Activated CD8-positive, alpha-beta T cell treated with anti-CD3 and anti-CD28 coated beads for 36 hours (primary cell): ENCODE measurements around the gene RNF217. TPM values are rescaled to one million over a fixed set of nuclear protein-coding genes. Genes with fewer than 3 reads are reported as not detected.

ENCODE experiments used
- ATAC-seq: fragments of 200-7000 bp; cut with Tn5 transposase; one replicate; pipeline ENCODE4 v1.10.0; 2021; ENCODE audit warnings: mild to moderate bottlenecking, moderate library complexity
- CTCF ChIA-PET: fragments of 350-600 bp; sonication (Branson Sonifier 250); formaldehyde crosslinking; loops from one replicate; lab custom pipeline; 2021; ENCODE audit warnings: antibody characterized with exemption; lab: Charles Lee
- POLR2A ChIA-PET: fragments of 350-600 bp; sonication (Branson Sonifier 250); formaldehyde crosslinking; loops from one replicate; lab custom pipeline; 2021; ENCODE audit warnings: antibody characterized with exemption; lab: Charles Lee
- DNase-seq: peaks from one replicate; pipeline ENCODE4 v3.0.0-alpha.2; 2020
- H3K27ac Mint-ChIP-seq: one replicate; pipeline ENCODE4 v1.8.0; 2021; ENCODE audit warnings: mild to moderate bottlenecking, mixed read lengths
- H3K27me3 Mint-ChIP-seq: one replicate; pipeline ENCODE4 v1.8.0; 2021; ENCODE audit warnings: mixed read lengths
- H3K36me3 Mint-ChIP-seq: one replicate; pipeline ENCODE4 v1.8.0; 2021; ENCODE audit warnings: low read depth, mixed read lengths
- H3K4me1 Mint-ChIP-seq: one replicate; pipeline ENCODE4 v1.8.0; 2021; ENCODE audit warnings: low read depth, mixed read lengths
- H3K4me3 Mint-ChIP-seq: one replicate; pipeline ENCODE4 v1.8.0; 2021; ENCODE audit warnings: mild to moderate bottlenecking, moderate library complexity, mixed read lengths
- H3K9me3 Mint-ChIP-seq: one replicate; pipeline ENCODE4 v1.8.0; 2021; ENCODE audit warnings: mixed read lengths
- intact Hi-C: fragments of 100-400 bp; cut with micrococcal nuclease; formaldehyde crosslinking; loops from one replicate; pipeline ENCODE4 v1.10.0; 2022
- total RNA-seq, 2 experiments: library from RNA; stranded (reverse); gene quantifications; one replicate each; pipeline ENCODE4 v1.2.3, GENCODE V29; 2021
- TF ChIP-seq, protein P1 (sequence below): fragments of 200-600 bp; IDR thresholded peaks from one replicate; pipeline ENCODE4 v1.8.0; 2022; ENCODE audit warnings: antibody characterized with exemption, mild to moderate bottlenecking

The RNF217 gene
- total RNA-seq, 2 experiments from 2014 or later = 0.07 to 0.09 TPM

DNA sequence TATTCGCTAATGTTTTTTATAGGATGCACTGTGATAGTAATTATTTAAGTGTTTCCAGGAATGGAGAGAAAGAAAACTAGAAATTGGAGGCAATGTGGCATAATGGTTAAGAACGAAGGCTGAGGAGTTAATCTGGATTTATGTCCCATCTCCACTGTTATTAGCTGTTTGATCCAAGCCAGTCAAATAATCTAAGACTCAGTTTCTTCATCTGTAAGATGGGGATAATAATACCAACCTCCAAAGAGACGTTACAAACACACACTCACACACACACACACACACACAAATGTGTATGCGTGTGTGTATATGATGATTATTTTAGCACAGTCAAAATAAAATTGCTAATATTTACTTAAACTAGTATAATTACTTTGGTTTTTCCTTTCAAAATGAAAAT is 154.5 kb downstream of the RNF217 start:
- peaks cover 6% of the 10 kb centered on the region for H3K9me3 Mint-ChIP-seq
- ChIA-PET POLR2A (no interaction called here), CTCF (interaction anchor here (0.9 kb wide), 1 partner anchor 1314 kb away, joined by 3 read pairs; no protein-coding TSS in a partner anchor)
- TF ChIP-seq, protein P1, sequence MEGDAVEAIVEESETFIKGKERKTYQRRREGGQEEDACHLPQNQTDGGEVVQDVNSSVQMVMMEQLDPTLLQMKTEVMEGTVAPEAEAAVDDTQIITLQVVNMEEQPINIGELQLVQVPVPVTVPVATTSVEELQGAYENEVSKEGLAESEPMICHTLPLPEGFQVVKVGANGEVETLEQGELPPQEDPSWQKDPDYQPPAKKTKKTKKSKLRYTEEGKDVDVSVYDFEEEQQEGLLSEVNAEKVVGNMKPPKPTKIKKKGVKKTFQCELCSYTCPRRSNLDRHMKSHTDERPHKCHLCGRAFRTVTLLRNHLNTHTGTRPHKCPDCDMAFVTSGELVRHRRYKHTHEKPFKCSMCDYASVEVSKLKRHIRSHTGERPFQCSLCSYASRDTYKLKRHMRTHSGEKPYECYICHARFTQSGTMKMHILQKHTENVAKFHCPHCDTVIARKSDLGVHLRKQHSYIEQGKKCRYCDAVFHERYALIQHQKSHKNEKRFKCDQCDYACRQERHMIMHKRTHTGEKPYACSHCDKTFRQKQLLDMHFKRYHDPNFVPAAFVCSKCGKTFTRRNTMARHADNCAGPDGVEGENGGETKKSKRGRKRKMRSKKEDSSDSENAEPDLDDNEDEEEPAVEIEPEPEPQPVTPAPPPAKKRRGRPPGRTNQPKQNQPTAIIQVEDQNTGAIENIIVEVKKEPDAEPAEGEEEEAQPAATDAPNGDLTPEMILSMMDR = no peak
- no peak overlapping the region for H3K27ac Mint-ChIP-seq
- no peak for ATAC-seq
- no peaks in the 10 kb centered on the region for H3K36me3 Mint-ChIP-seq
- no peak for DNase-seq
- peaks cover 1% of the 10 kb centered on the region for H3K27me3 Mint-ChIP-seq
- intact Hi-C loops = no loop called here
- H3K4me1 Mint-ChIP-seq = no peaks in the 10 kb centered on the region
- no peak overlapping the region for H3K4me3 Mint-ChIP-seq

DNA sequence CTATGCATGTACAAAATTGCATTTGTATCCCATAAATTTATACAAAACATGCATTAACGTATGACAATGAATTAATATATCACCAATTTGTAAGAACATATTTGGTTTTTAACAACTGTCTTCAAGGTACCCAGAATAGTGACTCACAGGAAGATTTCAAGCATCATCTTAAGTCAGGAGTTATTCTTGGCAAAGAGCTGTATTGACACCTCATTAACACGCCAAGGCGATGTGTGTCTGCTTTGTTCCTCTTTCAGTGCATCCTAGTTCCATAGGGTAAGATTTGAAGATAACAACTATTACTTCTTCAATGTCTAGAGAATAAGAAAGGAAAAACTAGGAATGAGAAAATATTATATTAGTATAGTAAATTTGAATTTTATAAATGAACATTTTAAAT is 155.6 kb downstream of the RNF217 start:
- intact Hi-C loops = no loop called here
- DNase-seq (no peak), ATAC-seq (no peak)
- TF ChIP-seq, protein P1 = no peak
- CTCF ChIA-PET = interaction anchor here (1.2 kb wide), 1 partner anchor 37 kb away, joined by 3 read pairs; no protein-coding TSS in a partner anchor
- H3K36me3 Mint-ChIP-seq = no peaks in the 10 kb centered on the region
- no peak overlapping the region for H3K4me3 Mint-ChIP-seq
- H3K27ac Mint-ChIP-seq = no peak overlapping the region
- no peaks in the 10 kb centered on the region for H3K9me3 Mint-ChIP-seq
- H3K27me3 Mint-ChIP-seq = peaks cover 1% of the 10 kb centered on the region
- H3K4me1 Mint-ChIP-seq = no peaks in the 10 kb centered on the region
- POLR2A ChIA-PET = no interaction called here

DNA sequence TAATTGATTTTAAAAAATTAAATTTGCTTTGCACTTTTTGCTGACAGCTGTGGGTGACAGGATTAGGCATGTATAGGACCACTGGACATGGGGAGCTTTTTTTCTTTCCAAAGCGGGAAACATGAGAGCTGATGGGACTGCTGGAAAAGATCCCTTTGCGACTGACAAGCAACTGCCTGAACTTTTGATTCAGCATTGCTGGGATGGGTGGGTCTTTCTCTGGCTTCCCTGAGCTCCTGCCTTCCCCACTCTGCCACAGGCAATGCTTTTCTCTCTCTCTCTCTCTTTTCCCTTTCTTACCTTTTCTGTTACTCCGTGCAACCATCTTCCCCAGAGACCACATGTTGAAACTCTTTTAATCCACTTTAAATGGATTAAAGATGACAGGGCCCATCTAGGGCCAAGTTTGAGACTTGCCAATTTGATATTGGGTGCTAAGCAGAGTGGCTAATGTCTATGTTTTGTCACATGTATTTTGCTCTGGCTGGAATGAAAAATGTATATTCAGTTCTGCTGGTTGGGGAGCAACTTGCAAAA is 157.9 kb downstream of the RNF217 start:
- no peaks in the 10 kb centered on the region for H3K36me3 Mint-ChIP-seq
- intact Hi-C loops = no loop called here
- no peaks in the 10 kb centered on the region for H3K9me3 Mint-ChIP-seq
- ChIA-PET CTCF (interaction anchor here (0.8 to 1.5 kb wide), 2 partner anchors 10 to 249 kb away, joined by 3 to 4 read pairs; no protein-coding TSS in a partner anchor), POLR2A (no interaction called here)
- peaks cover 3% of the 10 kb centered on the region for H3K27me3 Mint-ChIP-seq
- H3K27ac Mint-ChIP-seq = no peak overlapping the region
- DNase-seq = no peak
- no peak for ATAC-seq
- no peaks in the 10 kb centered on the region for H3K4me1 Mint-ChIP-seq
- TF ChIP-seq, protein P1 = no peak
- no peak overlapping the region for H3K4me3 Mint-ChIP-seq

DNA sequence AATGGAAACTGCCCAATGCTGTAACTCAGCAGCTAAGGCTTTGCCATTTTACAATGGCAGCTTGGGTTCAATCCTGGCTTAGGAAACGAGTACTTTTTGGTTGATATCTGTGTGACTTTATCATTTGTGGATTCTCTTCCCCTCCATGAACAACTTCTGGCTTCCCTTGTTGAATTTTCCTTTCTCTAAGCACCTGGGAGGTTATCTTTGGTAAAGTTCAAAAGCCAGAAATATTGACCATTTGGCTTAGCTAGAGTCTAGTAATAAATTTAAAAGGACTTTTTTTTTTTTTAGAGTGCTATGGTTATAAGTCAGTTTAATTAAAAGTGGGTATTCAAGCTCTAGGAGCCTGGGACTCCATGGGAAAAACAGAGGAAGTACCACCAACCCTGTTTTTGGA is 159.7 kb downstream of the RNF217 start:
- Mint-ChIP-seq H3K4me3 (no peak overlapping the region), H3K27ac (no peak overlapping the region), H3K27me3 (peaks cover 4% of the 10 kb centered on the region), H3K4me1 (no peaks in the 10 kb centered on the region), H3K36me3 (no peaks in the 10 kb centered on the region), H3K9me3 (no peaks in the 10 kb centered on the region)
- intact Hi-C loops = no loop called here
- TF ChIP-seq, protein P1 = no peak
- CTCF ChIA-PET = interaction anchor here (0.7 kb wide), 1 partner anchor 808 kb away, joined by 3 read pairs; no protein-coding TSS in a partner anchor
- no peak for DNase-seq
- ATAC-seq = no peak
- POLR2A ChIA-PET = no interaction called here

DNA sequence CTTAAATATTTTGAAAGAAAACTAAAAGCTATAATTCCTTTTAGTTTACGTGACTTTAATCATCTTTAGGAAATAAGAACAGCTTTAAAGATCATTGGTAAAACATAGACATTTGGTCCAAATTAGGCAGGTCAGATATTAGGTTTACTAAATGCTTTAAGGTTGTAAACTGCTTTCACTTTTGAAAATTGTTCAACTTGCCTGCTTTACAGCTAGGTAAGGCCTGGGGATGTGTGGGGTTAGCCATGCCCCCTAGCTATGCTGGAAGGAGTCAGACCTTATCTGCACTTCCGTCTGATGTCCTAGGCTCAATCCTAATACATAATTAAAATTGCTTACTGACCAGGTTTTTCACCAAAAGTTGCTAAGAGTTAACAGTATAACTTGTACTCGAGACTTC is 160.8 kb downstream of the RNF217 start:
- CTCF ChIA-PET = interaction anchor here (1.2 to 1.9 kb wide), 2 partner anchors 9 to 253 kb away, joined by 3 to 8 read pairs; no protein-coding TSS in a partner anchor

More for the DNA sequence above, 160.8 kb downstream of the RNF217 start:
- no peaks in the 10 kb centered on the region for H3K9me3 Mint-ChIP-seq
- H3K27me3 Mint-ChIP-seq = peaks cover 7% of the 10 kb centered on the region
- ATAC-seq (no peak), DNase-seq (no peak)
- intact Hi-C loops = no loop called here
- no peak overlapping the region for H3K4me3 Mint-ChIP-seq
- no peak overlapping the region for H3K27ac Mint-ChIP-seq
- no peaks in the 10 kb centered on the region for H3K36me3 Mint-ChIP-seq
- POLR2A ChIA-PET = no interaction called here
- no peaks in the 10 kb centered on the region for H3K4me1 Mint-ChIP-seq
- TF ChIP-seq, protein P1 = no peak
